Kidney (tissue), 14 donors: ENCODE results near the gene CHST12. TPM values are rescaled to one million over a fixed set of nuclear protein-coding genes. Genes with fewer than 3 reads are reported as not detected.
A peak's percentile ranks its signal among the peaks of the same experiment; 100 is the strongest.
"Not testable (repeated sequence)": the region's sequence is repeated elsewhere in the genome, so short reads cannot be mapped to it uniquely, and the experiment has no call there.

ENCODE experiments used
- DNase-seq, 5 donors: peaks; one replicate each; pipeline ENCODE4 v3.0.0-alpha.2; 2013 to 2020
- FAIRE-seq: peaks from 2 replicates; lab custom pipeline; 2012; peaks lifted over from hg19 to GRCh38; lab: Jason Lieb, UNC
- H3K27ac ChIP-seq, 2 donors: one replicate each; pipeline ENCODE4 v1.7.0; 2013; ENCODE audit warnings: low read depth in 2 of 2, low read length in 2 of 2, inconsistent platforms in 1 of 2
- H3K27me3 ChIP-seq: one replicate; pipeline ENCODE4 v1.7.1; 2013; ENCODE audit warnings: low read length, inconsistent platforms; ENCODE audit not compliant: control insufficient read depth, insufficient read depth
- H3K36me3 ChIP-seq, 3 donors: one replicate each; pipeline versions ENCODE4 v1.7.0 to v1.7.1; 2013; ENCODE audit warnings: low read length in 3 of 3, control low read depth in 1 of 3, inconsistent platforms in 1 of 3; ENCODE audit not compliant: insufficient read depth in 3 of 3, control insufficient read depth in 2 of 3
- H3K4me1 ChIP-seq, 3 donors: one replicate each; pipeline versions ENCODE4 v1.7.0 to v1.7.1; 2013; ENCODE audit warnings: low read length in 3 of 3, inconsistent platforms in 1 of 3, low read depth in 1 of 3; ENCODE audit not compliant: control insufficient read depth in 2 of 3, insufficient read depth in 2 of 3
- H3K4me3 ChIP-seq, 3 donors: one replicate each; pipeline versions ENCODE4 v1.7.0 to v1.8.1; 2013; ENCODE audit warnings: low read length in 3 of 3, control low read depth in 1 of 3, inconsistent platforms in 1 of 3
- H3K9ac ChIP-seq, 3 donors: one replicate each; pipeline versions ENCODE4 v1.7.0 to v1.7.1; 2013; ENCODE audit warnings: low read length in 3 of 3, control low read depth in 1 of 3, inconsistent platforms in 1 of 3
- H3K9me3 ChIP-seq, 3 donors: one replicate each; pipeline versions ENCODE4 v1.7.0 to v1.7.1; 2013; ENCODE audit warnings: low read length in 3 of 3, control low read depth in 1 of 3, inconsistent platforms in 1 of 3; ENCODE audit not compliant: control insufficient read depth in 2 of 3, insufficient read depth in 1 of 3
- intact Hi-C: fragments of 100-400 bp; cut with DNase I; formaldehyde crosslinking; loops from one replicate; pipeline ENCODE4 v1.11.1; 2022
- polyA plus RNA-seq: library from polyadenylated mRNA; stranded (reverse); fragments of 350-450 nt; fragmentation: Illumina TruSeq; extraction: RNeasy Lipid Tissue Mini Kit (QIAGEN cat#74804); gene quantifications from one replicate; pipeline ENCODE4 v1.2.3, GENCODE V29; 2014; ENCODE audit warnings: low read depth, low replicate concordance; ENCODE audit not compliant: insufficient read depth
- total RNA-seq: library from RNA; stranded (reverse); fragmentation: NEBNext Ultra II Directional; extraction: Animal tissue kit (Norgen Biotek cat#: 25700); gene quantifications from one replicate; pipeline ENCODE4 v1.2.1, GENCODE V29; 2021
- TF ChIP-seq, protein P1 (sequence below): IDR thresholded peaks from 3 replicates; pipeline ENCODE4 v1.5.1; 2012; ENCODE audit warnings: mild to moderate bottlenecking, moderate library complexity, borderline replicate concordance; ENCODE audit not compliant: insufficient read depth; ENCODE audit errors: extremely low read depth
- donor health status: control.
- donor health status: control.
- donor health status: control.
- donor health status: control.
- donor health status: control.
- donor health status: DM: yes; HTN: yes; CAD: no.
- donor health status: Normal renal cell carcinoma (clear cell type).

The CHST12 gene
- total and polyA plus RNA-seq, 2 donors from 2014 or later: 16.3 to 25.6 TPM

DNA sequence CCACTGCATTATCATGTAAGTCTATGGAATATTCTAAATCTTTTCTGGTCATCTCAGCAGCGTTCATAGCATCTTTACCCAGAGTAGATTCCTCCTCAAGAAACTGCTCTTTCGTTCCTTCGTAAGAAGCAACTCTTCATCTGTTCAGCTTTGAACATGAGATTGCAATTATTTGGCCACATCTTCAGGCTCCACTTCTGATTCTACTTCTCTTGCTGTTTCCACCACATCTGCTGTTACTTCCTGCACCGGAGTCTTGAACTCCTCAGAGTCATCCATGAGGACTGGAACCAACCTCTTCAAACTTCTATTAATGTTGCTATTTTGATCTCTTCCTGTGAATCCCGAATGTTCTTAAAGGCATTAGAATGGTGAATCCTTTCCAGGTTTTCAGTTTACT lies 12.7 kb downstream of the CHST12 start:
- Histone ChIP-seq H3K4me3 (no peak overlapping the region), H3K9me3 (no peaks in the 10 kb centered on the region), H3K27ac (no peak overlapping the region), H3K4me1 (peaks cover 0 to 17% (median 4%) of the 10 kb centered on the region in 3 donors), H3K36me3 (no peaks in the 10 kb centered on the region), H3K27me3 (no peaks in the 10 kb centered on the region), H3K9ac (no peak overlapping the region)
- intact Hi-C loops: no loop called here
- DNase-seq (no peak), FAIRE-seq (no peak)
- TF ChIP-seq, protein P1, sequence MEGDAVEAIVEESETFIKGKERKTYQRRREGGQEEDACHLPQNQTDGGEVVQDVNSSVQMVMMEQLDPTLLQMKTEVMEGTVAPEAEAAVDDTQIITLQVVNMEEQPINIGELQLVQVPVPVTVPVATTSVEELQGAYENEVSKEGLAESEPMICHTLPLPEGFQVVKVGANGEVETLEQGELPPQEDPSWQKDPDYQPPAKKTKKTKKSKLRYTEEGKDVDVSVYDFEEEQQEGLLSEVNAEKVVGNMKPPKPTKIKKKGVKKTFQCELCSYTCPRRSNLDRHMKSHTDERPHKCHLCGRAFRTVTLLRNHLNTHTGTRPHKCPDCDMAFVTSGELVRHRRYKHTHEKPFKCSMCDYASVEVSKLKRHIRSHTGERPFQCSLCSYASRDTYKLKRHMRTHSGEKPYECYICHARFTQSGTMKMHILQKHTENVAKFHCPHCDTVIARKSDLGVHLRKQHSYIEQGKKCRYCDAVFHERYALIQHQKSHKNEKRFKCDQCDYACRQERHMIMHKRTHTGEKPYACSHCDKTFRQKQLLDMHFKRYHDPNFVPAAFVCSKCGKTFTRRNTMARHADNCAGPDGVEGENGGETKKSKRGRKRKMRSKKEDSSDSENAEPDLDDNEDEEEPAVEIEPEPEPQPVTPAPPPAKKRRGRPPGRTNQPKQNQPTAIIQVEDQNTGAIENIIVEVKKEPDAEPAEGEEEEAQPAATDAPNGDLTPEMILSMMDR: no peak

- no peak overlapping the region for H3K9ac ChIP-seq
- no peak for FAIRE-seq
- no peaks in the 10 kb centered on the region for H3K9me3 ChIP-seq
- intact Hi-C loops: no loop called here
- no peak overlapping the region for H3K4me3 ChIP-seq
- no peaks in the 10 kb centered on the region for H3K27me3 ChIP-seq
- H3K27ac ChIP-seq: no peak overlapping the region
- DNase-seq: no peak
- TF ChIP-seq, protein P1: no peak
- peaks cover 0 to 17% (median 3%) of the 10 kb centered on the region in 3 donors for H3K4me1 ChIP-seq
- H3K36me3 ChIP-seq: no peaks in the 10 kb centered on the region
Observed at GRCh38 chr7:2416650-2417049, 13.2 kb downstream of the CHST12 start.

DNA sequence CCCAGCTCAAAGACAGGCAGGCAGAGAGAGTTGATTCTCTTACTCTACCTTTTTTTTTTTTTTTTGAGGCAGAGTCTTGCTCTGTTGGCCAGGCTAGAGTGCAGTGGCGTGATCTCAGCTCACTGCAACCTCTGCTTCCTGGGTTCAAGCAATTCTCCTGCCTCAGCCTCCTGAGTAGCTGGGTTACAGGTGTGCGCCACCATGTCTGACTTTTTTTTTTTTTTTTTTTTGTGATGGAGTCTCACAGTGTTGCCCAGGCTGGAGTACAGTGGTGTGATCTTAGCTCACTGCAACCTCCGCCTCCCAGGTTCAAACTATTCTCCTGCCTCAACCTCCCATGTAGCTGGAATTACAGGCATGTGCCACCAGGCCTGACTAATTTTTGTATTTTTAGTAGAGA lies 13.8 kb downstream of the CHST12 start:
- DNase-seq, H3K9me3 ChIP-seq, H3K27me3 ChIP-seq, H3K27ac ChIP-seq, H3K9ac ChIP-seq, FAIRE-seq, intact Hi-C loops, H3K4me3 ChIP-seq, H3K36me3 ChIP-seq: not testable (repeated sequence)
- peaks cover 0 to 12% (median 0%) of the 10 kb centered on the region in 3 donors for H3K4me1 ChIP-seq

GRCh38 chr7:2417981-2418481 lies 14.6 kb downstream of the CHST12 start:
- TF ChIP-seq, protein P1: no peak
- FAIRE-seq: no peak
- Histone ChIP-seq H3K9me3 (no peaks in the 10 kb centered on the region), H3K4me3 (no peak overlapping the region), H3K27me3 (no peaks in the 10 kb centered on the region), H3K4me1 (peaks cover 0 to 7% (median 0%) of the 10 kb centered on the region in 3 donors), H3K27ac (peak overlapping the region in 1 of 2 donors; percentile 14), H3K9ac (no peak overlapping the region), H3K36me3 (no peaks in the 10 kb centered on the region)
- intact Hi-C loops: no loop called here
- no peak for DNase-seq
